ENCODE results near the gene RPEL1.

Gene RPEL1

DNA sequence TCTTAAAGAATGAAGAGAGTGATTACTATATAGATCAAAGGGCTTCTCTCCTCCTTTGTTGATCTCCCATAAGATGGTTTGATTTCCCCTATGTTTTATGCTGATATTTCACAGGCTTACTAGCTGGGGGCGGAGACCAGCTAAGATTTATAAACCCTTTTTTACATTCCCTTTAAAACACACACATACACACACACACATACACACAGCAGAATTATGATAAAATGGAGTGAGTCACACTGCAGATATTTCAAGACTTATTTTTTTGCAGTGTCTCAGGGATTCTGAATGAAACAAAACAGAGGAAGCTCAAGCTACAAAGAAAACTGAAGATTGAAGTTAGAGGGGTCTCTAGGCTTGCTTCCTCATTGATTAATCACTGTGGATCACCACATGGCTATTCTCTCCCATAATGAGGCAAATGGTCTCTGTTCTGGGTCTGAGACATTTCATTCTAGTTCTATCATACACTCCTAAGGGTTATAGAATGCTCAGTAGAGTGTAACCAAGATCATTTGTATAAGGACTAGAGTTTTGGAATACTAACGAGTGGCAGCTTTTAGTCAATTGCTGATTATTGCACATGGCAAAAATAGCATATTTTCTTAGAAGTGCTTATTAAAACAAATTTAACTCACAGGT lies 49.8 kb downstream of the RPEL1 start:
- Histone ChIP-seq H3K27me3 (ENCODE audit: control insufficient read depth in 1 of 2, insufficient read depth in 2 of 2, low read length in 2 of 2) (no peaks in the 10 kb centered on the region), H3K27ac (ENCODE audit: low read depth, low read length) (no peak overlapping the region)

More for the DNA sequence above, 49.8 kb downstream of the RPEL1 start:
- Histone ChIP-seq H3K36me3 (ENCODE audit: control insufficient read depth in 1 of 2, insufficient read depth in 2 of 2, low read length in 2 of 2) (no peaks in the 10 kb centered on the region), H3K4me3 (ENCODE audit: low read depth in 1 of 2, low read length in 2 of 2) (no peak overlapping the region), H3K4me1 (ENCODE audit: control insufficient read depth in 1 of 2, insufficient read depth in 2 of 2, low read length in 2 of 2) (no peaks in the 10 kb centered on the region), H3K9me3 (ENCODE audit: control insufficient read depth in 1 of 2, low read length in 2 of 2) (no peaks in the 10 kb centered on the region), H3K9ac (ENCODE audit: low read depth in 1 of 2, low read length in 2 of 2) (no peak overlapping the region)
